ENCODE measurements around the gene RHPN2.
"Not testable (repeated sequence)": the region's sequence is repeated elsewhere in the genome, so short reads cannot be mapped to it uniquely, and the experiment has no call there.

The RHPN2 gene

GRCh38 chr19:32976223-32976805, 88.4 kb downstream of the RHPN2 start:
- peak; percentile 68 for DNase-seq (ENCODE audit: low read depth)

GRCh38 chr19:32971715-32972540, 92.8 kb downstream of the RHPN2 start, which contains the start of the genes CEP89 and FAAP24:
CEP89 (minus strand) TSS chr19:32971958; CDS start chr19:32971874, 84 bp downstream.
FAAP24 (plus strand) TSS chr19:32972242; CDS start chr19:32973197, 955 bp downstream.
- DNase-seq (ENCODE audit: low read depth): peak; percentile 93

DNA sequence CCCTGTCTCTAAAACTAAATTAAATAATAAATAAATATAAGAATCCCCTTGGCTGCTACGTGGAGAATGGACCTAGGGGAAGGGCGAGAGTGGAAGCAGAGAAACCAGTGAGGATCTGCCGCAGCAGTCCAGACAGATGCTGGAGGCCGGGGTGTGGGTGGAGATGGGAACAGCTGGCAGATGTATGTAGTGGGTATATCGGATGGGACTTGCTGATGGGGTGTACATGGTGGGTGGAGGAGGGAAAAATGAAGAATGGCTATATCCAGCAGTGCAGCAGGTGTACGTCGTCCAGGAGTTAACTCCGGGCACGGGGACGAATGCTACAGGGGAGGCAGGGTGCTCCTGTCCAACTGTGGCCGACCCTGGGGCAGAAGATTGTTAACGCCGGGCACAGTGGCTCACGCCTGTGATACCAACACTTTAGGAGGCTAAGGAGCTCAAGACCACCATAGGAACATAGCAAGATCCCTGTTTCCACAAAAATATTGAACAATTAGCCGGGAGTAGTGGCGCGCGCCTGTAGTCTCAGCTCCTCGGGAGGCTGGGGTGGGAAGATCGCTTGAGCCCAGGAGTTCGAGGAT, 93.6 kb downstream of the RHPN2 start:
- DNase-seq (ENCODE audit: low read depth): no peak

DNA sequence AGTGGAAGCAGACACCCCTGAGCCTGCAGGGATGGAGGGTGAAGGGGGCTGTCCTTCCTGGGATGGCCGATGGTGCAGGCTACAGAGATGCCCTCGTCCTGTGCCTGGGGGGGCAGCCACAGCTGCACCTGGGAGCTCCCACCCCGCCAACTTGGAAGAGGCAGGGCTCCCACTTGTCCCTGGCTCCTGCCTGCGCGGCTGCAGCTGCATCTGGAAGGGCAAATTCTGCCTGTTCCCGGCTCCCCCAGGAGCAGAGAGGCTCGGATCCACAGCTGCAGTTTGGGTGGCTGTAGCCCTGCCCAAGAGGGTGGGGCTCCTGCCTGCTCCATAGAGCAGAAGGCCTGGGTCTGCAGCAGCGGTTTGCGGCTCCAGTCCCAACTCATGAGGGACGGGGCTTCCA, 95.1 kb downstream of the RHPN2 start:
- DNase-seq (ENCODE audit: low read depth): no peak

DNA sequence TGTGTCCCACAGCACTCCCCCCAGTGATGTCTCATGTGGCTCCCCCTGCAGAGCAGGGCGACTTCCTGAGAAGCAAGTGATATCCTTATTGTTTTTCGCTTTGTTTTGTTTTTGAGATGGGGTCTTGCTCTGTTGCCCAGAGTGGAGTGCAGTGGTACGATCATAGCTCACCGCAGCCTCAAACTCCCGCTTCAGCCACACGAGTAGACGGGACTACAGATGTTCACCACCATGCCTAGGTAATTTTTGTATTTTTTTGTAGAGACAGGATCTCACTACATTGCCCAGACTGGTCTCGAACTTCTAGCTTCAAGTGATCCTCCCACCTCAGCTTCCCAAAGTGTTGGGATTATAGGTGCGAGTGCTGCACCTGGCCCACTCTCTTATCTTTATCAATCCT, 97.9 kb downstream of the RHPN2 start:
- DNase-seq (ENCODE audit: low read depth): no peak

DNA sequence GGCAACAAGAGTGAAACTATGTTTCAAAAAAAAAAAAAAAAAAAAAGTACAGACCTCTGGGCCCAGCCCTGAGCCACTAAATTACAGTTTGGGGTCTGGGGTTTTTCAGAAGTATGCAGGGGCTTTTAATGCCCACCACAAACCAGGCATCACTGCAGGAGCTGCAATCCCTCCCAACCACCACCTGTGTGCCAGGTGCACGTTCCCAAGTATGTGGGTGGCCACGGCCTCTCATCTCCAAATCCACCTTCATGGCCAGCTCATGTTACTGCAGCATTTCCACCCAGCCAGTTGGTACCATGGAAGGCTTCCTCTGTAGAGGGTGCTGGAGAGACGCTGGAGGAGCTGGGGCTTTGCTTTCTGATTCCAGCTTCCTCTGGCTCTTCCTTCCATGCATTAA, 119.4 kb downstream of the RHPN2 start:
- no peak for DNase-seq (ENCODE audit: low read depth)

- DNase-seq (ENCODE audit: low read depth): not testable (repeated sequence)
Measured at GRCh38 chr19:32941273-32941672, 123.4 kb downstream of the RHPN2 start.

DNA sequence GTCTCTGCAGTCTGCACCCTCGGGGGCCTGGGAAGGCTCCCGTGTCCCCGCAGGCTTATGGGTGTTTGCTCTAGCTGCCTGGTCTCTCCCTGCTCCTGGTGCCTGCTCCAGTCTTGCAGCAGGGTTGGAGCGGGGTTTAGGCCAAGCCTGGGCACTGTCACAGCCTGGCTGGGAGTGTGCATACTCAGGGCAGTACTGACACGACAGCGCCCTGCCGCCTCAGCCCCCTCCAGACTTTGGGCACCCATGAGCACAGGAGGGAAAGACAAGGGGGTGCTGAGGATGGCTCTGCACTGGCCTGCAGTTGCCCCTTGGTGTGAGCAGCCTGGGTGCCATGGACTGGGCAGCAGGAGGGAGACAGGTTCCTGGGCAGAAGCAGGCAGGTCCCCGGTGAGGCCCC, 128.6 kb downstream of the RHPN2 start:
- no peak for DNase-seq (ENCODE audit: low read depth)

DNA sequence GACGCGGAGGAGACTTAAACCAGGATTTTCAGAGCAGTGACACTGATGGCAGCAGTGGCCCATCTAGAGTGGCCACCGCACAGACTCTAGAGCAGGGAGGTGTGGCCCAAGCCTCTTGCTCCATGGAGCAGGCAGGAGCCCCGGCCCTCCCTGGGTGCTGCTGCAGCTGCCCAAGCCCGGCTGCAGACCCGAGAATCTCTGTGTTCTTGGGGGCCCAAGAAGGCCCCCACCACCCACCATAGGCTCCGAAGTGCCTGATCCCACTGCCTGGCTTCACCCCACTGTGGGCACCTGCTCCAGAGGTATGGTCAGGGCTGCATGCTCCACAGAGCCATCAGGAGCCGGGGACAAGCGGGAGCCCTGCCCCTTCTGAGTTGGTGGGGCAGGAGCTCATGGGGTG, 129.1 kb downstream of the RHPN2 start:
- DNase-seq (ENCODE audit: low read depth): no peak

- no peak for DNase-seq (ENCODE audit: low read depth)
Measured at GRCh38 chr19:32933571-32933970, 131.1 kb downstream of the RHPN2 start.

GRCh38 chr19:32930567-32930966, 134.1 kb downstream of the RHPN2 start:
- DNase-seq (ENCODE audit: low read depth): no peak

DNA sequence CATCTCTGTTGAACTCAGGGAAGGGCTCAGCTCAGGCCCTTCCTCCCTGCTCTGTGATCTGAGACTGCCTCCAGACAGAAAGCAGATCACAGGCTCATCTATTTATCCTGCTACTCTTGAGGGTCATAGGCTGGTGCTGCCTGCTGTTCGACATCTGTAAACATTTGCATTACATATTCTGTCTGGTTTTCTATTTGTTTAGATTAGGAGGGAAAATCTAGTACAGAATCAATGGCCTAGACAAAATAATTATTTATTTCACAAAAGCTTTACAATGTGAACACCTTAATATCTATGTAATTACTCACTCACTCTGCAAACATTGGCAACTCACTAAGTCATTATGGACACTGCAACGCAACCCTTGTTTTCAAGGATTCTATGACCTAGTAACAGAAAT, 135.9 kb downstream of the RHPN2 start:
- DNase-seq (ENCODE audit: low read depth): no peak
